Retinal pigment epithelial cell (primary cell): Measurements from ENCODE around the gene MEPE.
A peak's percentile ranks its signal among the peaks of the same experiment; 100 is the strongest.

Experiments used
- DNase-seq: peaks from one replicate; pipeline ENCODE4 v3.0.0-alpha.2; 2010; ENCODE audit warnings: low read depth
- H3K4me3 ChIP-seq: 2 replicates; pipeline ENCODE4 v1.5.1; 2011; ENCODE audit warnings: mild to moderate bottlenecking, low read length, control low read depth, moderate library complexity
- TF ChIP-seq, protein P1 (sequence below): conservative IDR thresholded peaks from 2 replicates; pipeline ENCODE4 v1.5.1; 2011; ENCODE audit warnings: low read depth, low read length, control low read depth, inconsistent platforms

Gene MEPE

DNA sequence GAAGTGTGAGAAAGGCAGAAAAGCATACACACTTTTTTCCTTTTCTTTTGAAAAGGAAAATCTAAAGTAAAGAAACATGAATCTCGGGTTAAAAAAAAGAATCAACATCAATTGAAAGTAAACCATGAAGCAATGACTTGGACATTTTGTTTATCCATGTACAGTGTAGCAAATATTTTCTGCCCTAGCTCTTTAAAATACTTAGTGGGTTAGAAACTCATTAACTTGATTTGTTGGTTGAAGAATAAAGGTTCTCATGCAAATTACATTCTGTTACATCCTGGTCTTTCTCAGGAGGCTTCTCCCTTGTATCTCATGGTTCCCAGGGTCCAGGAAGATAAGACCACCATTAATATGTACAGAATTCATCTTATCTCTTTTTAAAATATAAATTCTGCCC is 9.0 kb upstream of the MEPE start:
- TF ChIP-seq, protein P1, sequence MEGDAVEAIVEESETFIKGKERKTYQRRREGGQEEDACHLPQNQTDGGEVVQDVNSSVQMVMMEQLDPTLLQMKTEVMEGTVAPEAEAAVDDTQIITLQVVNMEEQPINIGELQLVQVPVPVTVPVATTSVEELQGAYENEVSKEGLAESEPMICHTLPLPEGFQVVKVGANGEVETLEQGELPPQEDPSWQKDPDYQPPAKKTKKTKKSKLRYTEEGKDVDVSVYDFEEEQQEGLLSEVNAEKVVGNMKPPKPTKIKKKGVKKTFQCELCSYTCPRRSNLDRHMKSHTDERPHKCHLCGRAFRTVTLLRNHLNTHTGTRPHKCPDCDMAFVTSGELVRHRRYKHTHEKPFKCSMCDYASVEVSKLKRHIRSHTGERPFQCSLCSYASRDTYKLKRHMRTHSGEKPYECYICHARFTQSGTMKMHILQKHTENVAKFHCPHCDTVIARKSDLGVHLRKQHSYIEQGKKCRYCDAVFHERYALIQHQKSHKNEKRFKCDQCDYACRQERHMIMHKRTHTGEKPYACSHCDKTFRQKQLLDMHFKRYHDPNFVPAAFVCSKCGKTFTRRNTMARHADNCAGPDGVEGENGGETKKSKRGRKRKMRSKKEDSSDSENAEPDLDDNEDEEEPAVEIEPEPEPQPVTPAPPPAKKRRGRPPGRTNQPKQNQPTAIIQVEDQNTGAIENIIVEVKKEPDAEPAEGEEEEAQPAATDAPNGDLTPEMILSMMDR = no peak
- H3K4me3 ChIP-seq = no peak overlapping the region

DNA sequence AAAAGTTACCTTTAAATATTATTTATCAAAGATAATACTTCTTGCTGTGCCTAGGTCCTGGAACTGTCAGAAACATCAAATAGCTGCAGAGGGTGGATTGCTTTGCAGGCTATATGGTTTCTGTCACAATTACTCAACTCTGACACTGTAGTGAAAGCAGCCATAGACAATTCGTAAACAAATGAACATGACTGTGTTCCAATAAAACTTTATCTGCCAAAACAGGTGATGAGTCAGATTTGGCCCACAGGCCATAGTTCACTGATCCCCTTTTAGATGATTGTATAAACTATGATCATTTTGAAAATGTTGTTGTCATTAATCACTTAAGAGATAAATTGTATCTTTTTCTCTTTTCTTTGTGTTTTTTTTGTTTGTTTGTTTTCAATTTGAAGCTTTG is 8.4 kb upstream of the MEPE start:
- DNase-seq = no peak

More for the DNA sequence above, 9.0 kb upstream of the MEPE start:
- DNase-seq = no peak

DNA sequence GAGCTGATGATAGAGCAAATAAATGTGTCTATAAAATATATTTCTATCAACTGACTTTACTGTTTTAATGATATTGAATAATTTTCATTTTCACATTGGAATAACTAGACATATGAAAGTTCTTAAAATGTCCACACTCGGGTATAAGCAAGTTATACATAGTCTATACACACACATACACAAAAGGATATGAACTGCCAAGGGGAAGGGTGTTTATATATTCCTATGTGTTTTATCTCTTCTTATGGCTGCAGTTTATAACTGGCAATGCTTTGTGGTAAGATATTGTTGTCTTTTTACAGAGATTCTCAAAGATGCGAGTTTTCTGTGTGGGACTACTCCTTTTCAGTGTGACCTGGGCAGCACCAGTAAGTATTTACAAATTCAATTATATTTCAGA is 1.6 kb downstream of the MEPE start:
- TF ChIP-seq, protein P1 = no peak
- H3K4me3 ChIP-seq = no peak overlapping the region
- DNase-seq = no peak

More for the DNA sequence above, 8.4 kb upstream of the MEPE start:
- no peak overlapping the region for H3K4me3 ChIP-seq
- TF ChIP-seq, protein P1 = no peak

DNA sequence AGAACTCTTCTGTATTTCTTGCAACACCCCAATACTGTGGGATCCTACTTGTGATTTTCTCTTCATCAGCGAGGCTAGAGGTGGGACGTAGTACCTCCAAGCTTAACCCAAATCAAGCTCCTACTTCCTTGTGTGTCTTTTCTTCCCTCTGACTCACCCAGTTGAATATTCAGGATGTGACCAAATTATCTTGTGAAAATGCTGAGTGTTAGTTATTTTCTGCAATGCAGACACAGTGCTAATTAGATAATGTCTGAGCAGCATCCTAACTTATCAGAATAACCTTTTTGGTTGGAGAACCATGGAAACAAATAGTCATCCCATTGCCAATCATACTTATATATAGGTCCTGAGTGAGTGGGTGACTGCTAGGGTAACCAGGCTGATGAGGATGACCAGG is 2.4 kb downstream of the MEPE start:
- H3K4me3 ChIP-seq = no peak overlapping the region
- TF ChIP-seq, protein P1 = no peak
- no peak for DNase-seq

DNA sequence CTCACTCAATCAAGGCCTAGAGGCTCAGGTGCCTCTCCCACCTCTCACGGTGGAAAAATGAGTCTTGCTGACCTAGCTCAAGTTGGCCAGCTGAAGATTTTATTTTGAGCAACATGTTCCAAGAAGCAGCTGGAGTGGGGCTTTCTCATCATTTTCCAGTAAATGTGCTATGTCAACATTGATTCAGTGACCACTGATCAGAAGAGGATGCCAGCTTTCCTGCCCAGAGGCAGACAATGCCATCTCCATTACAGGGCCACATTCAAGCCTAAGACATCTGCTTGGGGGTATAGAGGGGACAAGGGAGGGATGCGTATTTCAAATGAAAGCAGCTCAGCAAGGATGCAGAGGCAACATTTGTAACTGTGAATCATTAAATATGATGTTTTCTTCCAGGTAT is 3.0 kb downstream of the MEPE start:
- DNase-seq = no peak
- TF ChIP-seq, protein P1 = no peak
- H3K4me3 ChIP-seq = no peak overlapping the region

DNA sequence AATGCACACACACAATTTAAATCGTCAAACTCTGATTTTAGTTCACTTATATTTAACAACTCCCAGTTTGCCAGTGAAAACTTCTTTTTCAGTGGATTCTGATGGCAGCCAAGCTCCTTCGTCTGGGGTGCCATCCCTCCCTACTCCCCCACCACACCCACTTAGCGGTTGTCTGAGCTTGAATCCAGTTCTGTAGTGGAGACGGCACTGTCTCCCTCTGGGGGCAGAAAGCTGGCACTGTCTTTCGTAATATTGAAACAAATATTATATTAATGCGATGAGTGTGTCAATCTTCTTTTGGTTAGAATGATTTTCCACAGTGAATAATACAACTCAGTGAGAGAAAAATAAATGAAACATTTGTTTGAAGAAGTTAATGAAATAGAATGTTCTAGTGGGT is 5.4 kb downstream of the MEPE start:
- DNase-seq = no peak
- TF ChIP-seq, protein P1 = peak; percentile 60
- H3K4me3 ChIP-seq = no peak overlapping the region

DNA sequence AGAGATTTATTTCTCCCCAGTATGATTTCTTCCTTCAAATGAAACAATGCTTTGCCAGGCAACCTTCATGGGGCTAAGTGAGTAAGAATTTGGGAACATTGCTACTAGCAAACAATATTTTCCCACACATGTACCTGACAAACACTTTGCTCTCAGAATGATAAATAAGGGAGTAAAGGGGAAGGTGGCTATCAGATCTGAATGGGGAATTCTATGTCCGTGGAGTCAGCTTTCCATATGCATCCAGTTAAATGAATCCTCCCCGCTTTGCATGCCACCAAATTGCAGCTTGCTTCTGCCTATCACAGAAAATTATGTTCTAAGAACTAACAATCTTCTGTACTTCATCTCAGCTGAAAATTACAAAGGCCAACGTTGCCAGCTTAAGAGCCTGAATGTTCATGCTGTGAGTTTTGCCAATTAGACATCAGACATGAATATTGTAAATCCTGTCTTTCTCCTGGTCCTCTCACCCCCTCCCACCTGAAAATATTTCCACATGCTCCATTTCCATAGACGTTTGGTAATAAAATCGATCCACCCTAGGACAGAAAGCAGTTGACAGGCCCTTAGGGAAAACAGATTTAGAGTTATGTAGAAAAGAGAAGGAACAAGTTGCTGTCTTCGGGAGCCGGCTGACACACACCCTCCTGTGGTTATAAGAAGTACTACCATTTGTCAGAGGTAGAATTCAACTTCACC is 6.3 kb downstream of the MEPE start:
- no peak for DNase-seq
- TF ChIP-seq, protein P1 = peak; percentile 76
- no peak overlapping the region for H3K4me3 ChIP-seq
